IPS DF 6.9 (cell line): ENCODE measurements around the gene MOB1B.

Experiments
- DNase-seq: peaks from one replicate; pipeline ENCODE4 v3.0.0-alpha.2; 2013; ENCODE audit warnings: low read depth, low spot score
- H3K27ac ChIP-seq: one replicate; pipeline ENCODE4 v1.5.1; 2013; ENCODE audit warnings: low read length, control low read depth
- H3K27me3 ChIP-seq: 2 replicates; pipeline ENCODE4 v1.6.1; 2013; ENCODE audit warnings: mild to moderate bottlenecking, low read length; ENCODE audit not compliant: control insufficient read depth, insufficient read depth
- H3K36me3 ChIP-seq: 2 replicates; pipeline ENCODE4 v1.6.1; 2013; ENCODE audit warnings: low read length; ENCODE audit not compliant: control insufficient read depth, insufficient read depth
- H3K4me1 ChIP-seq: 2 replicates; pipeline ENCODE4 v1.6.1; 2013; ENCODE audit warnings: low read length; ENCODE audit not compliant: control insufficient read depth, insufficient read depth
- H3K4me3 ChIP-seq: 2 replicates; pipeline ENCODE4 v1.5.1; 2013; ENCODE audit warnings: mild to moderate bottlenecking, low read length
- H3K9me3 ChIP-seq: 2 replicates; pipeline ENCODE4 v1.6.1; 2013; ENCODE audit warnings: low read length, inconsistent platforms; ENCODE audit not compliant: control insufficient read depth, insufficient read depth
- WGBS: extraction: QIAGEN DNeasy Blood & Tissue Kit; methylation state at CpG from one replicate; pipeline ENCODE4 v1.1.7; 2013; ENCODE audit warnings: mixed read lengths, missing lambda C conversion rate; ENCODE audit not compliant: insufficient read length, insufficient coverage; 5-methylcytosine and 5-hydroxymethylcytosine counted together

Gene MOB1B

GRCh38 chr4:70948665-70949260 is 46.6 kb downstream of the MOB1B start:
- no CpG with 5 or more reads among the region's 5 CpGs for WGBS
- Histone ChIP-seq H3K4me3 (no peak overlapping the region), H3K27me3 (no peaks in the 10 kb centered on the region), H3K36me3 (no peaks in the 10 kb centered on the region), H3K9me3 (no peaks in the 10 kb centered on the region), H3K4me1 (0 out of 2 replicates have a peak, but pooled peaks cover 1% of the 10 kb centered on the region), H3K27ac (no peak overlapping the region)
- no peak for DNase-seq

- no peak for DNase-seq
- Histone ChIP-seq H3K27me3 (no peaks in the 10 kb centered on the region), H3K4me1 (no peaks in the 10 kb centered on the region; the same call in 1 of the 2 replicates), H3K9me3 (no peaks in the 10 kb centered on the region), H3K27ac (no peak overlapping the region), H3K4me3 (no peak overlapping the region), H3K36me3 (no peaks in the 10 kb centered on the region)
- no CpG with 5 or more reads among the region's 1 CpG for WGBS
These were observed 51.9 kb downstream of the MOB1B start for GRCh38 chr4:70954032-70954431.

GRCh38 chr4:70956549-70957210 is 54.5 kb downstream of the MOB1B start:
- H3K27ac ChIP-seq, result no peak overlapping the region
- WGBS, result no CpG with 5 or more reads among the region's 5 CpGs

GRCh38 chr4:70958681-70959080 is 56.5 kb downstream of the MOB1B start:
- no CpG with 5 or more reads among the region's 3 CpGs for WGBS
- H3K4me3 ChIP-seq, result no peak overlapping the region
- H3K36me3 ChIP-seq, result no peaks in the 10 kb centered on the region
- H3K4me1 ChIP-seq, result no peaks in the 10 kb centered on the region; the same call in 1 of the 2 replicates
- H3K9me3 ChIP-seq, result no peaks in the 10 kb centered on the region
- no peaks in the 10 kb centered on the region for H3K27me3 ChIP-seq
- no peak overlapping the region for H3K27ac ChIP-seq
- no peak for DNase-seq

More at GRCh38 chr4:70956549-70957210, 54.5 kb downstream of the MOB1B start:
- Histone ChIP-seq H3K4me1 (no peaks in the 10 kb centered on the region; the same call in 1 of the 2 replicates), H3K27me3 (no peaks in the 10 kb centered on the region), H3K4me3 (no peak overlapping the region), H3K9me3 (no peaks in the 10 kb centered on the region), H3K36me3 (no peaks in the 10 kb centered on the region)
- DNase-seq, result no peak

- Histone ChIP-seq H3K27ac (no peak overlapping the region), H3K4me1 (no peaks in the 10 kb centered on the region), H3K9me3 (no peaks in the 10 kb centered on the region), H3K27me3 (no peaks in the 10 kb centered on the region), H3K36me3 (no peaks in the 10 kb centered on the region), H3K4me3 (no peak overlapping the region)
- WGBS, result no CpG with 5 or more reads among the region's 7 CpGs
- no peak for DNase-seq
These were observed 66.9 kb downstream of the MOB1B start for GRCh38 chr4:70969076-70969475.

- H3K4me1 ChIP-seq, result no peaks in the 10 kb centered on the region
- no peak overlapping the region for H3K27ac ChIP-seq
- H3K36me3 ChIP-seq, result no peaks in the 10 kb centered on the region
- no CpG with 5 or more reads among the region's 3 CpGs for WGBS
- no peak for DNase-seq
- H3K27me3 ChIP-seq, result no peaks in the 10 kb centered on the region
- H3K9me3 ChIP-seq, result no peaks in the 10 kb centered on the region
- no peak overlapping the region for H3K4me3 ChIP-seq
These were observed 74.1 kb downstream of the MOB1B start for GRCh38 chr4:70976252-70976651.

GRCh38 chr4:70979445-70980008 is 77.4 kb downstream of the MOB1B start:
- WGBS, result no CpG with 5 or more reads among the region's 1 CpG
- H3K36me3 ChIP-seq, result no peaks in the 10 kb centered on the region

GRCh38 chr4:70980196-70980595 is 78.0 kb downstream of the MOB1B start:
- no peak overlapping the region for H3K27ac ChIP-seq
- H3K36me3 ChIP-seq, result no peaks in the 10 kb centered on the region
- no peaks in the 10 kb centered on the region for H3K27me3 ChIP-seq
- no peak overlapping the region for H3K4me3 ChIP-seq
- no peaks in the 10 kb centered on the region for H3K9me3 ChIP-seq
- no peak for DNase-seq
- H3K4me1 ChIP-seq, result no peaks in the 10 kb centered on the region

More at GRCh38 chr4:70979445-70980008, 77.4 kb downstream of the MOB1B start:
- no peaks in the 10 kb centered on the region for H3K4me1 ChIP-seq
- H3K27ac ChIP-seq, result no peak overlapping the region
- no peak for DNase-seq
- H3K27me3 ChIP-seq, result no peaks in the 10 kb centered on the region
- H3K4me3 ChIP-seq, result no peak overlapping the region
- H3K9me3 ChIP-seq, result no peaks in the 10 kb centered on the region

GRCh38 chr4:70984106-70984505 is 81.9 kb downstream of the MOB1B start:
- Histone ChIP-seq H3K27ac (no peak overlapping the region), H3K4me1 (no peaks in the 10 kb centered on the region), H3K9me3 (no peaks in the 10 kb centered on the region), H3K36me3 (no peaks in the 10 kb centered on the region), H3K27me3 (no peaks in the 10 kb centered on the region), H3K4me3 (no peak overlapping the region)
- no peak for DNase-seq

GRCh38 chr4:70984589-70984988 is 82.4 kb downstream of the MOB1B start:
- 100% methylated on average over 1 of the region's 1 CpG for WGBS

More at GRCh38 chr4:70984589-70984988, 82.4 kb downstream of the MOB1B start:
- Histone ChIP-seq H3K36me3 (no peaks in the 10 kb centered on the region), H3K27ac (no peak overlapping the region), H3K4me3 (no peak overlapping the region), H3K9me3 (no peaks in the 10 kb centered on the region), H3K4me1 (no peaks in the 10 kb centered on the region), H3K27me3 (no peaks in the 10 kb centered on the region)
- no peak for DNase-seq
